COR-L47 (cell line): ENCODE measurements around the gene OR2B3.
"Not testable (repeated sequence)": the region's sequence is repeated elsewhere in the genome, so short reads cannot be mapped to it uniquely, and the experiment has no call there.

ENCODE experiments used
- DNase-seq: peaks from one replicate; lab custom pipeline; 2025; lab: John Stamatoyannopoulos, UW

OR2B3 gene, protein sequence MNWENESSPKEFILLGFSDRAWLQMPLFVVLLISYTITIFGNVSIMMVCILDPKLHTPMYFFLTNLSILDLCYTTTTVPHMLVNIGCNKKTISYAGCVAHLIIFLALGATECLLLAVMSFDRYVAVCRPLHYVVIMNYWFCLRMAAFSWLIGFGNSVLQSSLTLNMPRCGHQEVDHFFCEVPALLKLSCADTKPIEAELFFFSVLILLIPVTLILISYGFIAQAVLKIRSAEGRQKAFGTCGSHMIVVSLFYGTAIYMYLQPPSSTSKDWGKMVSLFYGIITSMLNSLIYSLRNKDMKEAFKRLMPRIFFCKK

DNA sequence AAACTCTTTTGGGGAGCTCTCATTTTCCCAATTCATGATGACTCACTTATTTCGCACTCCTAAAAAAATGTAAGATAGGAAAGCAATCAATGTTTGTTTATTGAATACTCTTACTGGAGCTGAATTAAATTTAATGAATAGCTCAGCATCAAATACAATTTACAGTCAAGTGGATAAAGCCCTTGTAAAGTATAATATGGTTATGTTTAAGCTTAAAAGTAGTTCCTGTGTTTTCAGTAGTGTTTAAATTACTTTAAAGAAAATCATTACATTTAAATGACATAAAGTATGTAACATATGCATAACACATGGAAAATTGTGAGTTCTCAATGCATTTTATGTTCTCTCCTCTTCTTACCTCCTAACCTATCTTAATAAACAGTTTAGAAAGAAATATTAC lies at the start of gene OR2B3:
Gene OR2B3, minus strand, starts transcription at position 101 of the 400 bp plus-strand sequence. Its CDS starts 65 bp downstream, at position 36.
- no peak for DNase-seq

DNA sequence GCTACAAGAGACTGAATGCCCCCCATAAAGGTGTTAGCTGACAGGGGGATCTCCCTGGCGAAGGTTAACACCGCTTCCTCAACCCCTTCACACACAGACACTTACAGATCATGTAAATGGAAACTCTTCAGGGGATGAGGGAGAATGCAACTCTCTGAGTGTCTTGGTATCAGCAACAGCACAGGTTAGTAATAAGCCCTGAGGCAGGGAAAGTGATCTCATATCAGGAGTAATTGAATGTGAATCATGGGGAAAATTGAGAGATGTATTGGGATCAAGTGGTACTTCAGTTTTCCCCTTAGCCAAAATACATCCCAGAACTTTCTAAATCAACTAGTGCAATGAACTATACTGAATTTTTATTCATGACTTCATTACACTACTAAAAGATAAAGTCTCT lies 44.6 kb upstream of the OR2B3 start:
- no peak for DNase-seq

DNA sequence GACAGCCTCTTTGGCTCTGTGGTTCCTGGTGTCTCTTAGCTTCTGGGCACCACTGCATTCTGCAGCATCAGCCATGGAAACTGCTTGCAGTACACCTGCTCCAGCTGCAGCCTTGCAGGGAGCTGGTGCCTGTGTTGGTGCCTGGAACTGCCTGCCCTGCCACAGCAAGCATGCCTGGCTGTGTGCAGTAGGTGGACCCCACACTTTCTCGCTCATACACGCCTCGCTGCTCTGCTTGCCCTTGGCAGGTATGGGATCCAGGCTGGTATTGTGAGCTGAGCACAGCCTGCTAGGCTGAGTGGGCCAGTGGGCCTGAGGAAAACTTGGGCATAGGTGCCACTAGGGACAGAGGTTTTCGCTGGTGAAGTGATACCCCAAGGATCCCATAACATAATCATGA lies 43.5 kb upstream of the OR2B3 start:
- DNase-seq = no peak

DNA sequence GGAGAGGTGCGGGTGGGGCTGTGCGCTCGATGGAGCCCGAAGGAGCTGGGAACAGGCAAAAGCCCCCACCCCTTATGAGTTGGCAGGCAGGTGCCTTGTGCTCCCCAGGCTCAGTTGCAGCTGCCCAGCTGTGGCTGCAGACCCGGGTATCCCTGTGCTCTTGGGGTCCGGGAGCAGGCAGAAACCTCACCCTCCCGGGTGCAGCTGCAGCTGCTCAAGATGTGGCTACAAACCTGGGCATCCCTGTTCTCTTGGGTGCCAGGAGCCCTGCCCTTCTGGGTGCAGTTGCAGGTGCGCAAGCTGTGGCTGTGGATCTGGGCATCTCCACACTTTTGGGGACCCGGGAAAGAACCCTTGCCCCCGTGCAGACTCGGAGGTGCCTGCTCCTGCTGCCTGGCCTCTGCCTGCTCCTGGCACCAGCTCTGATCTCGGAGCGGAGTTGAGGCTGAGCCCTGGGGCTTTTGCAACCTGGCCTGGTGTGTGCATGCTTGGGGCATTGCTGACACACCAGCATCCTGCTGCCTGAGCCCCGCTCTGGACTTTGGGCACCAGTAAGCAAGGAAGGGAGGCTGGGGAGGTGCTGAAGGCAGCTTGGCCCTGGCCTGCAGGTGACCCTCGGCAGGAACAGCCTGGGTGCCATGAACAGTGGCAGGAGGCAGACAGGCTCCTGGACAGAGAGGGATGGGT lies 42.4 kb upstream of the OR2B3 start:
- no peak for DNase-seq

DNA sequence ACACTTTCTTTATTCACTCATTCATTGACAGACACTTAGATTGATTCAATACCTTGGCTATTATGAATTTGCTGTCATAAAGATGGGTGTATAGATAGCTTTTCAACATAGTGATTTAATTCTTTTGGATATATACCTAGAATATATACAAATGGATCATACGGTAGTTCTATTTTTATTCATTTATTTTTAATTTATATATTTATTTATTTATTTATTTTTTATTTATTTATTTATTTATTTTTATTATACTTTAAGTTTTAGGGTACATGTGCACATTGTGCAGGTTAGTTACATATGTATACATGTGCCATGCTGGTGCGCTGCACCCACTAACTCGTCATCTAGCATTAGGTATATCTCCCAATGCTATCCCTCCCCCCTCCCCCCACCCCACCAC lies 27.9 kb upstream of the OR2B3 start:
- not testable (repeated sequence) for DNase-seq

DNA sequence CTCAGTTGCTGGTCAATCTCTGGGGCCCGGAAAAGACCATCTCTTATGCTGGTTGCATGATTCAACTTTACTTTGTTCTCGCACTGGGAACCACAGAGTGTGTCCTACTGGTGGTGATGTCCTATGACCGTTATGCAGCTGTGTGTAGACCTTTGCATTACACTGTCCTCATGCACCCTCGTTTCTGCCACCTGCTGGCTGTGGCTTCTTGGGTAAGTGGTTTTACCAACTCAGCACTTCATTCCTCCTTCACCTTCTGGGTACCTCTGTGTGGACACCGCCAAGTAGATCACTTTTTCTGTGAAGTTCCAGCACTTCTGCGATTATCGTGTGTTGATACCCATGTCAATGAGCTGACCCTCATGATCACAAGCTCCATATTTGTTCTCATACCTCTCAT lies 25.0 kb upstream of the OR2B3 start:
- no peak for DNase-seq

DNA sequence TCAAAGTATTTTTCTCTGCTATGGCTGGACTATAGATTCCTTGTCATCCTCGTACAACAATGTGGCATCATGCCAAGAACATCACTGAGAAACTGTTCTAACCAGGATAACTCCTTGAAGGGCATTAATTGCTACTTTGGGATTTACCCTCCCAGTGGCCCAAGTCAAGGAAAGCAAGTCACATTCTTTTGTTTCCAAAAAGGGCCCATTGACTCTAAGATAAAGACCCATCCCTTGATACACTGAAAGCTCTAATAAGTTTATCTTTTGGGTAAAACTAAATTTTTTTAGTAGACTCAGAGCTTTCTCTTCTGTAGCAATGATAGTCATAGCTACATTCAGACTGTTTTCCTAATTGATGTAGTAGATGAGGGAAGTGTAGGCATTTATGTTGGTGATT lies 20.6 kb upstream of the OR2B3 start, which contains the start of gene OR2J3:
Gene OR2J3, plus strand, starts transcription at position 301 of the 400 bp plus-strand sequence. CDS start 3,833 bp downstream, outside the sequence.
- DNase-seq = no peak

DNA sequence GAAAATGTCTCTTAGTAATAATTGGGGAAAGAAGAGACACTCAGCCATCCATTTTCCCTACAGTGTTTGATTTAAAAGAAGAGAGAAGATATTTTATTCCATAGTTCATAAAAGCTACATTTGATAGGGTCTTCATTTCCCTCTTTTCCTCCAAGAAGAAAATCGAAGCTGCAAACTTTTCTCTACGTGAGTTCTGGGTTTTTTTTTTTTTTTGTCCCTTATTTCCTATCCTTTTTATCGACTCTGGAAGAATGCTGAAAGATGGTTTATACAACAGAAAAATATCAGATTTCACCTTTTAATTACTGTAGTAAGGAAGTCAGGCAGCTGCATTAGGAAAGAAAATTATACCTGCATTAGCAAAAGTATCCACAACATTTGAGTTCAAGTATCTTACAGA lies 12.1 kb upstream of the OR2B3 start, which contains the start of gene OR2J1:
Gene OR2J1, plus strand, starts transcription at position 301 of the 400 bp plus-strand sequence. CDS start 1,453 bp downstream, outside the sequence.
- DNase-seq = no peak

DNA sequence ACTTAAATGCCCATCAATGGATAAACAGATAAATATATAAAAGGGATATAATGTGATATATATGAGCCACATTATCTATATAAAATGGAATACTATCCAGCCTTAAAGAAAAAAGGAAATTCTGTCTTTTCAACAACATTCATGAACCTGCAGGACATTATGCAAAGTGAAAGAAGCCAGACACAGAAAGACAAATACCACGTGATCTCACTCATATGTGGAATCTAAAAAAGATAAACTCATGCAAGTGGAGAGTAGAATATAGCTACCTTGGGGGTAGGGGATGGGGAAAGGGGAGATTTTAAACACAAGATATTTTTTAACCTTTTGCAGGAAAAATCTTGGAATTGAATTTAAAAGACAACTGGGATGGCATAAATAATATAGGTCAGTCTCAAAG lies 10.7 kb upstream of the OR2B3 start:
- no peak for DNase-seq

DNA sequence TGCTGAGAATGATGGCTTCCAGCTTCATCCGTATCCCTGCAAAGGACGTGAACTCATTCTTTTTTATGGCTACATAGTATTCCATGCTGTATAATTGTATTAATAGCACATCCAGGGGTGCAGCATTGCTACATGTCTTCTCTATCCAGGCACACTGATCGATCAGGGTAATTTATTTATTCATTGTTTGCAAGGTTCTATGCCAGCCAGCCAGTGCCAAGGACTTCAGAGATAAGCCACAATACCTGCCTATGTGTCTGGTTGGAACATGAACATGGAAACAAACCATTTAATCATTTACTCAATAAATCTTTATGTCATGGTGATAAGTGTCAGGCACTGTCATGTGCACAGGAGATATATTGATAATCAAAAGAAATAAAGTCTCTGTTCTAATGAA lies 5.8 kb upstream of the OR2B3 start:
- DNase-seq = no peak

DNA sequence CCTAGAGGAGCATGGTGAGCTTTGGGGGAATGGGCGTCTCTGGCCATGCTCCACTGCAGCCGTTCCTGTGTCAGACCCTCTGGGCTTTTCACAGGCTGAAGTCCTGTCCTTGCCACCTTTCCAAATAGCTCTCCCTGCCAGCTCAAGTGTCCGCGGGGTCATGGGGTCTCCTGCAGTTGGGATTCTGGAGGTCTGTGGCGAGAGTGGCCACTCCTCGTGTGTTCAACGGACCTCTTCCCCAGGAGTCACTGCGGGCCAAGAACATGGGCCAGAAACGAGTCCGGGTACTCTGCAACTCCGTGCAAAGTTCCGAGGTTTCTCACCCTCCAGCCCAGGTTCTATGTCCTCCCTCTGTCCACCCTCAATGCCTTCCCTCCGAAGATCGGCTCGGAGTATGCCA lies 4.7 kb downstream of the OR2B3 start:
- no peak for DNase-seq

DNA sequence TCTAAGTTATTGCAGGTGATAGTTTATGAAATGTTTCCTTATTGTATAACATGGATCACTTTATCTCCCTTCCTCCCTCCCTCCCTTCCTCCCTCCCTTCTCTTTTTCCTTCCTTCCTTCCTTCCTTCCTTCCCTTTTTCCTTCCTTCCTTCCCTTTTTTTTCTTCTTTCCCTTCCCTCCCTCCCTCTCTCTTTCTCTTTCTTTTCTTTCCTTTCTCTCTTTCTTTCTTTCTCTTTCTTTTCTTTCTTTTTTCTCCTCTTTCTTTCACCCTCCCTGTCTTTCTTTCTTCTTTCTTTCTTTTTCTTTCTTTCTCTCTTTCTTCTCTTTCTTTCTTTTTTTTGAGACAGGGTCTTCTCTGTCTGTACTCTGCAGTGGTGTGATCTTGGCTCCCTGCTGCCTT lies 5.8 kb downstream of the OR2B3 start:
- no peak for DNase-seq

DNA sequence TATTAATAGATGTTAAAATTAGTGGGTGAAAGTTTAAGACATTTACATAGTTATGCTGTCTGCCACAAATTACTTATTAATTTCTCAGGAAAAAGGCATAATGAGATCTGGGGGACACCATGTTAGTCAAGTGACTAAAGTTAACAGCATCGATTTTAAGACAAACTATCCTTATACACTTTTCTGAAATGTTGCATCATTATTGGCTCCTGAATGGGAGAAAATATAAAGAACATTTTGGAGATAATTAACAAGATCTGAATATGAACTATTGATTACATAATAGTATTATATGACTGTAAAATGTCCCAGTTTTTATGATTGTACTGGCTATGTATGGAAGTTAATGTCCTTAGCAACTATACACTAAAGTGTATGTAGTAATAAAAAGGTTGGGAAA lies 7.9 kb downstream of the OR2B3 start:
- no peak for DNase-seq

DNA sequence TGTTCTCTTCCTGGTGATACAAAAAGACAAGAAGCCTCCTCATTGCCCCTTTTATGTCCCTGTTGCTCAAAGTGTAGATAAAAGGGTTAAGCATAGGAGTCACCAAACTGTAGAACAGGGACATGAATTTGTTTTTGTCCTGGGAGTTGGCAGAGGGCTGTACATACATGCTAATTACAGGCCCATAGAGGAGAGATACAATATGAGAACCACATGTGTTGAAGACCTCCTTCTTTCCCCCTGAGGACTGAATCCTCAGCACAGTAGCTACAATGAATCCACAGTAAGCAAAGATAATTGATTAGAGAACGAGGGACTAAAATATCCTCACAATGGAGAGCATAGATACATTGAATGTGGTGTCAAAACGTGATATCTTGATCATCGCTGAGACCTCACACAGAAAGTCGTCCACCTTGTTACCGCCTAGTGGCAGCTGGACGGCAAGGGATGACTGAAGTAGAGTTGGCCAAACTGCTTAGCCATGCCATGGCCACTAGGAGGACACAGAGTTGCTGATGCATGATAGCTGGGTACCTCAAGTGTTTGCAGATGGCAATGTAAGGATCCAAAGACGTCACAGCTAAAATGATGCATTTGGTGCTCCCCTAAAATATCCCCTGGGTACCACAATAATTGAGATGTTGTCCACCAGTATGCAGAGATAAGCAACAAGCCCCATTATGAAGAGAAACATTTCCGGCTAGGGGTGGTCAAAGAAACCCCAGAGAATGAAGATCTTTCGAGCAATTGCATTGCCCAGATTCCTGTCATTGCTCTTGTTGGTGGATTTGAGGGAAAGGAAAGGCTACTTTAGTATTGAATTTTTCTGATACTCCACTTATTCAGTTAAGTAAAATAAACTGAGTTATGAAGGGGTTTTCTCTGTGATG lies 15.0 kb downstream of the OR2B3 start:
- DNase-seq = peak; percentile 16

DNA sequence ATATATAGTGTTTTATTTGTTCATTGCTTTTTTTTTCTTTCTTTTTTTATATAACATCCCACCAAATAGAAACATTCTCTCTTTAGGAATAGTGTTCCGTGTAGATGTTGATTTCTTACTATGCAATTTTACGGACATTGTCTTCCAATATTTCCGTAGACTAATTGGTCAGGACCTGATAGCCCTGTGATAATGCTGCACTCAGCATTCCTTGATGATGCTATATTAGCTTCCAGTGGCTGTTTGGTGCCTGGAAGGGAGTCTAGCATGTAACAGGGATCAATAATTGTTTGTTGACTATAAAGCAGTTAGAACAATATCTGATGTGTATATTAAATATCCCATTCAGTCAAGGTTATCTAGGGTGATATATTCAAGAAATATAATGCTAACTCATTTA lies 35.4 kb downstream of the OR2B3 start:
- DNase-seq = no peak

DNA sequence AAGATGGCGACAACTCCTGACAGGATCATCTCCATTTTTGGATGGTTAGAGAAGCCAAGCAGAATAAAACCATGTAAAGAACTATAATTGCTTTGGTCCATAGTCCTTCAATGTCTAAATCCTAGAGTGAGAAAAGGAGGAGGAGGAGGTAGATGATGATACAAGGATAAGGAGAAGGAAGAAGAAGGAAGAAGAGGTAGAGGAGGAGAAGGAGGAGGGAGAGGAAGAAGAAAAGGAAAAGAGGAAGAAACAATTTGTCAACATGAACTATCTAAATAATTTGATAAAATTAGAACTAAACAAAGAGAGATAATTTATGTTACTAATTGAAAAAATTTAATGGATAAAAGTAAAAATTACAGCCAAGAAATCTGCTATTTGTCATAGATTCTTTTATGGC lies 42.0 kb downstream of the OR2B3 start, which contains the start of gene OR2W1:
Gene OR2W1, minus strand, starts transcription at position 101 of the 400 bp plus-strand sequence. Its CDS starts 0 bp downstream, at position 101.
- DNase-seq = no peak
